Measurements from ENCODE around the gene IMPG2.

Gene IMPG2

DNA sequence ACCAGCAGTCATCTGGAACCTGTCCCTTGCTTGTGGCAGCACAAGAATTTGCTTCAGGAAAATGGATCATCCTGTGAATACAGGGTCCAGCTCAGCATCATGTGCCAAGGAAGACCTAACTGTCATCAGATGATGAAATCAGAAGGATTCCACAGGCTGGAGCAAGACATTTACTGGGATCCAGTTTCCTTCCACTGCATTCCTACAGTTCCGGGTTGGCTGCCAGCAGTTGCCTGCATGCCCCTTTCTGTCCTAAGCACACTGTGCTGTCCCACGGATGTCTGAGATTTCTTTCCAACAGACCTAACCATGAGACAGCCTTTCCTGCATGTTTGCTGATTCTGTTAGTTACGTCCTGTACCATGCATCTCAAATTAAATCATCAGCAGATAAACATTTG lies 140.7 kb downstream of the IMPG2 start:
- DNase-seq: no peak

DNA sequence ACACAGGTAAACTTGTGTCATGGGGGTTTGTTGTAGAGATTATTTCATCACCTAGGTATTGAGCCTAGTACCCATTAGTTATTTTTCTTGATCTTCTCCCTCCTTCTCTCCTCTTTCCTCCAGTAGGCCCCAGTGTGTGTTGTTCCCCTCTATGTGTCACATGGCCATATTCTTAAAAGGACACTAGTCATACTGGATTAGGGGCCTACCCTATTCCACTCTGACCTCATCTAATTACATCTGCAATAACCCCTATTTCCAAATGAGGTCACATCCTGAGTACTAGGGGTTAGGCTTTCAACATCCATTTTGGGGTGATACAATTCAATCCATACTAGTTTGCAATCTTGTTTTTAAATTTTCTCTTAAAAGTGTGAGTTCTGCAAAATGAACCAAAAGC lies 142.8 kb downstream of the IMPG2 start:
- no peak for DNase-seq
